ENCODE results near the gene SHISAL2A.

SHISAL2A gene

DNA sequence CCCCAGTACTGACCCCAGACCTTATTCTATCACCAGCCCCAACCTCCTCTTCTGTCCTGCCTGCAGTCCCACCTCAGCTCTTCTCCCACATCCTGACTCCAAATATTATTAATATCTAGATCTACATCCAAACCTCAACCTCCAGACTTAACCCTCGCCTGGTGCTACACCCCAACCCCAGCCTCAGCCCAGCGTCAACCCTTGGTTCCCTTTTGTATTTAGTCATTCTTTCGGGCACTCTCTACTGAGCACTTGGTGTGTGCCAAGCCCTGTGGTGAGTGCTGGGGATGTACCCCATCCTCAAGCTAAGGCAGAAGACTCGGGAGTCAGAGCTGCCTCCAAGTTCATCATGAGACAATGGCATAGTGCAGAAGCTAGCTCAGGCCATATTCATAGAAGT is 1.1 kb downstream of the SHISAL2A start:
- TF ChIP-seq CTCF (IDR thresholded peaks at IDR 0.05), result no peak

DNA sequence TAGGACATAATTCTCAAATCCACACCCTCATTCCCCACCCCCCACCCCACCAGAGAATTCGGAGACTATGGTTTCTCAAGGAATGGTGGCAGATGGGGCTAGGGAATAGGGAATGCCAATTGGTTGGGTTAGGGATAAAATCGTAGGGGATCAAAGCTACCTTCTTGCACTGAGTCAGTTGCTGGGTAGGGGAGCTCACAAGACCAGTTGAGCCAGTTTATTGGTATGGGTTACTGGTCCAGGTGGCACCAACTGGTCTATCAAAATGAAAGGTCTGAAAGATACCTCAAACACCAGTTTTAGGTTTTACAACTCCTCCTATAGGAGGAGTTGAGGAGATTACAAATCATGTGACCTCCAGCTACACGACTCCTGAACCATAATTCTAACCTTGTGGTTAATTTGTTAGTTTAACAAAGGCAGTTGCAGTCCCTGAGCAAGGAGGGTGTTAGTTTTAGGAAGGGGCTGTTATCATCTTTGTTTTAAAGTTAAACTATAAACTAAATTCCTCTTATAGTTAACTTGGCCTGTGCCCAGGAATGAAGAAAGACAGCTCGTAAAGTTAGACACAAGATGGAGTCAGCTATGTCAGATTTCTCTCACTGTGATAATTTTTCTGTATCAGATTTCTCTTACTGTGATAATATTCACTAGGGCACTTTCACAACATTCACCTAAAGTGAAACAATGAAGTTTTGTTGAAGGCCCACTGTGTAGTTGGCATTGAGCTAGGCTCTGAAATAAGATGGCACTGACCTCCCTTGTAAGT is 2.5 kb downstream of the SHISAL2A start:
- no peak for TF ChIP-seq CTCF (IDR thresholded peaks at IDR 0.05)

DNA sequence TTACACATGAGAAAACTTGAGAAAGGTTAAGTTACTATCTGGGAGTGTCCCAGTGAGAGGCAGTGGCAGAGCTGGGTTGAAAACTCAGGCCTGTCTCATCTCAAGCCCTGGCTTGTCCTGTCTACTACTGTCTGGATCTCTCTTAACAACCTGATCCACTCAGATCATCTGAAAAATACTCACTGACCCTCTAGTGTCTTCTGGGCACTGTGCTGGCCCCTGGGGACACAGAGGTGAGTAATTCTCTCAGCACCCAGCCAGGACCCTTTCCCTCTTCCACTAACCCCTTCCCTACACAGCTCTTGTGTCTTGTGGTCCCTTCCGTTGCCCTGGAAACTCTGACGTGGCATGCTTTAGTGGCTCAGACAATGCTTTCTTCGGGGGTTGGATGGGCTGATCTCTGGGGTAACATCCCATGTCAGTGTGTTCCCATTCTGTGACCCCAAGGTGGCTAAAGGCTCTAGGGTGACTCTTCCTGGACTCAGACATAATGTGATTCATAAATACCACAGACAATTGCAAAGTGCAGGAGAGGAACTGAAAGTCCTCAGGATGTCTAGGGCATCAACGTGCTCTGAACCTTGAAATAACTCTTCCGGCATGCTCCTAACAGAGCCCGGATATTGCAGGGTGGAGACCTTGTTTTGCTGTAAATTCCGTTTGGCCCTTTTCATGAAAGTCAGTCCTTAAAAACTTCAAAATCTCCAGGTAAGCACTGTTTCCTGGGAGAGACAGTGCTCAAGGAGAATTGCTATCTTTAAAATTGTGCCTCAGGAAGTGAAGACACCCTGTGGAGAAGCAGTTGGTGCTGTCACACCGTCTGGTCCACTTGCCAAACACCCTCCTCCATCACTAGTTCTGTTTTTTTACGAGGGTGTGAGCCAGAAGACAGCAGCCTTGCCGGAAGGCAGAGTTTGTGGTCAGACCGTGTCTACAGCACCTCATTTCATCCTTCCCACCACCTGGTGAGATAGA is 4.0 kb downstream of the SHISAL2A start:
- TF ChIP-seq CTCF (IDR thresholded peaks at IDR 0.05), result no peak

DNA sequence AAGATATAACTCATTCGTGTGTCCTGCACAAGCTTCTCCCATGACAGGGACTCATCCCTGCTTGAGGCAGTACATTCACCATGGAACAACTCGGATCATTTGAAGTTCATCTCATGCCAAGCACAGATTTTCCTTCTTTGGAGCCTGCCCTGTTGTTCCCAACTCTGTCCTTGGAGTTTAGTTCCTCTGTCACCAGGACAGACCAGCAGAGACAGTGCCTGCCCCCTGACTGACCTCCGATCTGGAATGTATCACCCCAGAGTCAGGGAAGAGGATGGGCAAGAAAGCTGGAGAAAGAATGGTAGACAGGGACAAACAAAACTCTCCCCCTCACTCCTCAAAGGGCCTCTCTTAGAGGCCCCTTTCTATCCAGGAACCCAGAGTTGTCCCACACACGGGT is 5.0 kb downstream of the SHISAL2A start:
- TF ChIP-seq CTCF (IDR thresholded peaks at IDR 0.05), result no peak

DNA sequence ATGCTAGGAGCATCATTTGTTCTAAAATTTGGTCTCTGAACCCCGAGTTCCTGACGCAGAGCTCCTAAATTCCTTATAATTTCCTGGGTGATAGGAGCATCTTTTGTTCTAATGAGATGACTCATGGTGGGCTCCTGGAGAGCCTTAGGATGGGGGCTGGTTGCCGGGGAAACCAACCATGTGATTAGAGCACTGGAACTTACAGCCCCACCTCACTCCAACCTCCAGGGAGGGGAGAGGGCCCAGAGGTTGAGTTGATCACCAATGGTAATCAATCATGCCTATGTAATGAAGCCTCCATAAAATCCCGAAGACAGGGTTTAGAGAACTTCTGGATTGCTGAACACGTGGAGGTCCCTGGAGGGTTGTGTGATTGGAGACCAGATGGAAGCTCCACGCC is 7.7 kb downstream of the SHISAL2A start:
- TF ChIP-seq CTCF (IDR thresholded peaks at IDR 0.05), result no peak

GRCh38 chr1:52641307-52641706 is 8.3 kb downstream of the SHISAL2A start:
- no peak for TF ChIP-seq CTCF (IDR thresholded peaks at IDR 0.05)

GRCh38 chr1:52645261-52645660 is 12.3 kb downstream of the SHISAL2A start:
- TF ChIP-seq CTCF (IDR thresholded peaks at IDR 0.05), result no peak
